ENCODE results near the gene SCYGR2.
"Not testable (repeated sequence)": the region's sequence is repeated elsewhere in the genome, so short reads cannot be mapped to it uniquely, and the experiment has no call there.

Gene SCYGR2, protein sequence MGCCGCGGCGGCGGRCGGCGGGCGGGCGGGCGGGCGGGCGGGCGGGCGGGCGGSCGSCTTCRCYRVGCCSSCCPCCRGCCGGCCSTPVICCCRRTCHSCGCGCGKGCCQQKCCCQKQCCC

DNA sequence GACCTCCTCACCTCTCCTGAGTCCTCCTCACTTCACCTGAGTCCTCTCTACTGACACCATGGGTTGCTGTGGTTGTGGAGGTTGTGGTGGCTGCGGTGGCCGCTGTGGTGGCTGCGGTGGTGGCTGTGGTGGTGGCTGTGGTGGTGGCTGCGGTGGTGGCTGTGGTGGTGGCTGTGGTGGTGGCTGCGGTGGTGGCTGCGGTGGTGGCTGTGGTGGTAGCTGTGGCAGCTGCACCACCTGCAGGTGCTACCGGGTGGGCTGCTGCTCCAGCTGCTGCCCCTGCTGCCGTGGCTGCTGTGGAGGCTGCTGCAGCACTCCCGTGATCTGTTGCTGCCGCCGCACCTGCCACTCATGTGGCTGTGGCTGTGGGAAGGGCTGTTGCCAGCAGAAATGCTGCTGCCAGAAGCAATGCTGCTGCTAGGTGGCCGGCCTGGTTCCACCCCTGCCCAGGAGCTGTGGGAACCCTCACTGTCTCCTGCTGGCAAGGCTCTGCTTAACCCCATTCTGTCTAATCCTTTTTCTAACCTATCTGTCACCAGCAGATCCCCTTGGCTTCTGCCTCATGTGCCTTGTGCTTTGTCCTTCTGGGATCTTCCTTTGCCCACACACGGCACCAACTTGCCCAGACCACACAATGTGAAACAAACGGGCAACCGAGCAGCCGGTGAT lies at the start of gene SCYGR2:
TSS of gene SCYGR2 (plus strand) at position 59 of the 669 bp plus-strand sequence. CDS start at position 59, 0 bp downstream.
- not testable (repeated sequence) for DNase-seq (ENCODE audit: low read depth in 2 of 2)

DNA sequence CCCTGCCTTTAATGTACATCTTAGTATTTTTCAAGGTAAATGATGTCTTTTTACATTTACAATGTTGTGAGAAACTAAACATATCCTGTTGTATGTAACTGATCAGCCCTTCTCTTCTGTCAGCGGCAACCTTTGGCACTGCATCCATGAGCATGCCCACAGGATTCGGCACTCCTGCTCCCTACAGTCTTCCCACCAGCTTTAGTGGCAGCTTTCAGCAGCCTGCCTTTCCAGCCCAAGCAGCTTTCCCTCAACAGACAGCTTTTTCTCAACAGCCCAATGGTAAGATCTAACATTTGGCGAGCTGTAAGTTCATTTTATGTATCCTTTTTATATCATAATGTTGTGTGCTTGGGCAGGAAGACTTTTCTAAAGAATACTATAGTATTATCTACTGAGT lies 46.9 kb upstream of the SCYGR2 start:
- DNase-seq (ENCODE audit: low read depth in 2 of 2), result no peak

DNA sequence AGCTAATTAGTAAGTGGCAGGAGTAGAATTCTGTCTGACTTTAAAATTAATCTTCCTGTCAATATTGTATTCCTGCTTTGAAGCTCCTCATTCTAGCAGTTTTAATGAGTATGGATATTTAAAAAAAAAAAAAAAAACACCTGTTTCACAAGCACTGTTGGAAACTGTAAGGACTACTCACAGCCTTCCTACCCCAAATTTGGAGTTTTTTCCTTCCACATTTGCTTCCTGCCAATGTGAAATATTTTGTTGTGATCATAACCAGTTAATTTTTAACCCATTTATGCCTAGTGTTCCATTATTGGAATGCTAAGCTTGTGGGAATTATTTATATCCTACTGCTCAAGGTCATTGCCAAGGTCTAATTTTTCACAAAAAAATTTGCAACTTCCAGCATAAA lies 36.1 kb upstream of the SCYGR2 start:
- no peak for DNase-seq (ENCODE audit: low read depth in 2 of 2)

DNA sequence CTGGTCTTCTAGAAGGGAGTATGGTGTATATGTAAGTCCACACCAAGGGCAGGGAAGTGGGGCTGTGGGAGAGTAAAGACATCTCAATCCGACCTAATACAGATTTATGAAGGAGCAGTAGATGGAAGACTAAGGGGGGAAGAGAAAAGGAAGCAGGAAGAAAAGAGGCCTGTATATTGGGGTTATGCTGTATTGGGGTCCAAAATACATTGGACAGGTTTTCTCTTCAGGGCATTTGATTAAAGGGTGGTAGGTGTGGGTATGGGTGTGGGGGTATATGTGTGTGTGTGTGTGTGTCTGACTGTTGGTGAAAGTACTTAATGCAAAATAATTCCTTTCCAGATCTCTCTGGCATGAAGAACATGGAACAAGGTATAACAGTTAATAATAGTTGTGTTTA lies 33.6 kb upstream of the SCYGR2 start:
- DNase-seq (ENCODE audit: low read depth in 2 of 2), result no peak

DNA sequence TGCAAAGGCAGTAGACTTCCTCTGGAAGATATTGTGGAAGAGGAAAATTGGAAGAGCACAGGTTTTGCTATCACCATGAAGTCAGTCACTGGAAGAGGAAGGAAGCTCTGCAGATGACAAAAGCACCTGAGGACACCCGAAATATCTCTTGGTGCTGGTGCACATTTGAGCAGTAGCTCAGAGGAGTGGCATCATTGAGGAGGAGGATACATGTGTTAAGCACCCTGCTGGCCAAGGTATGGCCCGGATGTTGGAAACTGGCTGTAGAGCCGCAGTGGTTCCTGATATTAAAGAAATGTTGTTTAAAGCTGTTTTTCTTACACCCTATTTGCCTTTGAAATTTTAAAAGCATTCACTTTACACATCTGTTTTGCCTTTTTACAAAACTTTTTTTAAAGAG lies 32.7 kb upstream of the SCYGR2 start:
- no peak for DNase-seq (ENCODE audit: low read depth in 2 of 2)

DNA sequence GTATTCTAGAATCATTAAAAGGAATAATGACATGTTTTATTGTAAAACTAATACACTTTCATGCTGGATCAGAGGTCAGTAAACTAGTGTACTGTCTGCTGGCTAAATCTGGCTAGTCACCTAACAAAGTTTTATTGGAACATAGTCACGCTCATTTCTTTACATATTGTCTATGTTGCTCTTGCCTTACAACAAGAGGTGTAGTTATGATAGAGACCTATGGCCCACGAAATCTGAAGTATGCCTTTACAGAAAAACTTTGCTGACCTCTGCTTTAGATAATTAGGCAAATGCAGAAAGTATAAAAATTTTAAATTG lies 29.9 kb upstream of the SCYGR2 start:
- DNase-seq (ENCODE audit: low read depth in 2 of 2), result no peak

DNA sequence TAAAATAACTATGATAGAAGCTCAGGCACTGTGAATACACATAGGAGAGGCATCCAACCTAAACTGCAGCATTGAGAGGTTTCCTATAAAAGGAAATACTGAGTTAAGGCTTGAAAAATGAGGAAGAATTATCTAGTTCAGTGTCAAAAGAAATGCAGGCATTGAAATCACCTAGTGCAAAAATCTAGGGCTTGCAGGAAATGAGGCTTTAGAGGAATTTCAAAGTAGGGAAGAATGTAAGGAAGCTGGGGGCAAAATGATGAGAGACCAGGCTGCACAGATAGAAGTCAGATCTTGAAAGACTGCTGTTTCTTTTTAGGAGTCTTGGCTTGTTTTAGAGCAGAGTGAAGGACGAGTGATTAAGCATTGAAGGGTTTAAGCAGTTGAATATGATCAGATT lies 28.1 kb upstream of the SCYGR2 start:
- DNase-seq (ENCODE audit: low read depth in 2 of 2), result no peak

DNA sequence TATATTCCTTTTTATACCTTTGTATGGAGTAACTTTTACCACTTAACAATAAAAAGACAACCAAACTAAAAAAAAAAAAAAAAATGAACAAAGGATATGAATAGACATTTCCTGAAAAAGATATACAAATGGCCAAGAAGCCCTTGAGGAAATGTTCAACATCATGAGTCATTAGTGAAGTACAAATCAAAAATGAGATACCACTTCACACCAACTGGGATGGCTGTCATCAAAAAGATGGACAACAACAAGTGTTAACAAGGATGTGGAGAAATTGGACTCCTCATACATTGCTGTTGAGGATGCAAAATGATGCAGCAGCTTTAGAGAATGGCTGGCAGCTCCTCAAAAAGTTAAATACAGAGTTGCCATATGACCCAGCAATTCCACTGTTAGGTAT lies 22.6 kb upstream of the SCYGR2 start:
- DNase-seq (ENCODE audit: low read depth in 2 of 2), result no peak

DNA sequence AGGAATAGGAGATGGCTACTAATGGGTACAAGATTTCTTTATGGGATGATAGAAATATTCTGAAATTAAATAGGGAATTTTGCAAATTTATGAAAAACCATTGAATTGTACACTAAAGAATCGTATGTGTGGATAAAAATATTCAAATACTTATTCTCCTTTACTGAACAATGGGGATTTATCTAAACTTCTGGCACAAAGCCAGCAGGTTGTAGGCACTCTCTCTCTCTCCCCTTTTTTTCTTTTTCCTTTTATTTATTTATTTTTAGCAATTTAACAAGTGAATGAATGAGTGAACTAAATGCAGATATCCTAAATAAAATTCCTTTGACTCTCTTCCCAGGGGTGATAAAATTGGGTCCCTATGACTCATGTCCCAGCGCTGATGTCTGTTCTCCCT lies 21.9 kb upstream of the SCYGR2 start:
- no peak for DNase-seq (ENCODE audit: low read depth in 2 of 2)

DNA sequence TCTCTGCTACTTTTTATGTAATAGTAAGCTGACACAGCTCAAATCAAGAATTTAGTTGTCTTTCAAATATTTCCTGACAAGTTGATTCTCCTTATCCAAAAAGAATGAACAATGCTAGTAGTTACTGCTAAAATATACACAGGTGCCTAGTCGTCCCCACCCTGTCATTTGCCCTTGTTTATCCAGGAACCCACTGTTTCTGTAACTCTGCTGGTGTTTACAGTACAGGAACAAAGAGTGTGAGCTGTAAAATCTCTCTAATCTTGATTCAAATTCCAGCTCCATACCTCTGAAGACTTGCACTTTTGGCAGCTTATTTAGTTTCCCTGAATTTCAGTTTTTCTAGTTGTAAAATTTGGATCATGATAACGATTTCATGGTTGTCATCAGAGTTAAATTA lies 21.1 kb upstream of the SCYGR2 start:
- DNase-seq (ENCODE audit: low read depth in 2 of 2), result no peak

DNA sequence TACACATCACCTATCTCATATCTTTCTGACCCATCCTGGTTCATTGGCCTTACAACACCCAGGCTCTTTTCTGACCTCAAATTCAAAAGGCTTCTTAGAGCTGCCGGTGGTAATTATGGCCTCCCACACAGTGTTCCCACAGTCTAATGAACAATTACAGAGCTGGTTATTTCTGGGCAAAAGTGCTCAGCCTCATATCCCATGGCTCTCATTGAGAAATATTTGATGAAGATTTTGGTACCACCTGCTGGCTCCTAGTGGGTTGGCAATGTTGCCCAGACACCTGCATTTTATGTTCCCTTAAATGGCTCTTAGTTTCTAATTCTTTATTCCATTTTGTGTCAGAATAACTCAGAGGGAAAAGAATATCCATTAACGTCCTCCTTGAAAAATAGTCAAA lies 20.1 kb upstream of the SCYGR2 start:
- no peak for DNase-seq (ENCODE audit: low read depth in 2 of 2)

DNA sequence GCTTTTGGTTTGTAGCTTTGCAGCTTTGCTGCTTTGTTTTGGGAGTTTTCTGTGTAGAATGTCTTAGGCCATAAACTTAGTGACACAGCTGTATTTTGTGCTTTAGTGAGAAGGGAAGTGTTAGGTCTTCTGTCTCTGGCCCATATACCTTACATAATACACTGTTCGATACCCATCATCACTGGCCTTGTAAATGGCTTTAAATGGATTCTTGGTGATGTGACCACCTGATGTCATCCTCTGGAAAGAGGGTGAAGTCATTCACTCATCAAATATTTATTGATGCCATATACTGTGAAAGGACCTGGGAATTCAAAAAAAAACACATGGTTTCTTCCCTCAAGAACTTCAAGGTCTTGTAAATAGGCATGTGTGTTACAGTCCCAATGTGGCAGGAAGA lies 18.9 kb upstream of the SCYGR2 start:
- no peak for DNase-seq (ENCODE audit: low read depth in 2 of 2)

DNA sequence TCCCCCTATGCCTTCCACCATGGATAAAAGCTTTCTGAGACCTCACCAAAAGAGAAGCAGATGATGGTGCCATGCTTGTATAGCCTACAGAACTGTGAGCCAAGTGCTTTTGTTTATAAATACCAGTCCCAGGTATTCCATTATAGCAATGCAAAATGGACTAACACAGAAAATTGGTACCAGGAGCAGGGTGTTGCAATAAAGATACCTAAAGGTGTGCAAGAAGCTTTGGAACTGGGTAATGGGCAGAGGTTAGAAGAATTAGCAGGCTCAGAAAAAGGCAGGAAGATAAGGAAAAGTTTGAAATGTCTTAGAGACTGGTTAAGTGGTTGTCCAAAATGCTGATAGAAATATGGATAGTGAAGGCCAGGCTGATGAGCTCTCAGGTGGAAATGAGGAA lies 16.3 kb upstream of the SCYGR2 start:
- no peak for DNase-seq (ENCODE audit: low read depth in 2 of 2)

DNA sequence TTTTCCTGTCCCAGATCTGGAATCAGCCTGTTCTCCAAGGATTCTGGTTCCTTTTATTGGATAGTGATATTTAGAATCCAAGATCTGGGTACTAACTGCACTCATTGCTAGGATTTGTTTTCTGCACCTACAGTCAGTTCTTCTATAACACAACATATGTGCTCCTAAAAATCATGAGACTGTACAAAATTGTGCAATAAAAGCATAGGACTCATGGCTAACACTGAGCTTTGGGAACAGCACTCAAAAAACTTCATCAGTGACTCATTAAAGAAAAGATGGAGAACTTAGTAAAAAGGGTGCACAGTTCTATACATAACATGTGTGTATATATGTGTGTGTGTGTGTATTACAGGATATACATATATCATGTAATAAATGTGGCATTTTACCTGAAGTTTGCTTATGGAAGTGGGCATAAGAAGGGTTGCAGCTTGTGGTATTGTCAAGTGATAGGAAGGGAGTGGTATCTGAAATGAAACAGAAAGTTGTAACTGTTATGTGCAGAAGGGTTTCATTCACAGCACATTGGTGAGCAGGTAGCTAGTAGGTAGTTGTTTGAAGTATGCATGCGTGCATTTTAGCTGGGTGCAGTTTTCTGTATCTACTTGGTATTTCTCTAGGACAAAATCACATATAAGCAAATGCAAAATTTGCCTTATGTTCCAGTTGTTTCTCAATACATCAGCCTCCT lies 5.9 kb upstream of the SCYGR2 start:
- DNase-seq (ENCODE audit: low read depth in 2 of 2), result no peak

DNA sequence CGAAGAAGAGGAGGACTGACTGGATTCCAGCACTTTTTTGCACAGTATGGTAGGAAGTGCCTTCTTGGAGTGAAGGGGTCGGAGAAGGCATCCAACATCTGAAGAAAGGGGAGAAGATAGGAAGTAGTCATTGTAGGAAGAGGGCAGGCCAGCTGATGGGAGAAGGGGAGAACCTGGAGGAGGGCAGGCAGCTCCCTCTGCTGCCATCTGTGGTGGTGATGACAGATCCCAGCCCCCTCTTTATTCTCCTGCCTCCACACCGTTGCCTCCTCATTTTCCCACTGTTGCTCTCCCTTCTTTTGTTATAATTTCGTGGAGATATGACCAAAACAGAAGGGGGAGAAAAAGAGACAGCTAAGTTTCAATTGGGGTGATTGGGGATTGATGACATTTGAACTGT lies 2.9 kb upstream of the SCYGR2 start:
- DNase-seq (ENCODE audit: low read depth in 2 of 2), result no peak

DNA sequence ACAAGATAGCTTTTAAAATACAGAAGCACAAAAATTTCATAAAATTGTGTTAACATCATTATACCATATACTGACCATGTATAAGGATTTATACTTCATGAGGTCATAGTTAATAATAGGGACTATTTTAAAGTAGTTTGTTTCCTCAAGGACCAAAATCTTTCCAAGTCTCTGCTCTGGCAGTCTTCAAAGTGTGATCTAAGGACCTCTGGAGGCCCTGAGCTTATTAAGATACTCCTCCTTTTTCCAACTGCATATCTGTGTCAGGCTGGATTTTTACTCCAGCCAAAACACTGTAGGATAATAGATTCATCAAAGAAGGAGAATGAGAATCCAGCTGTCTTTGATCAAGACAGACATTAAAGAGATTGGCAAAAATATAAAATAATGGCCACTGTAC lies 1.7 kb upstream of the SCYGR2 start:
- DNase-seq (ENCODE audit: low read depth in 2 of 2), result no peak

DNA sequence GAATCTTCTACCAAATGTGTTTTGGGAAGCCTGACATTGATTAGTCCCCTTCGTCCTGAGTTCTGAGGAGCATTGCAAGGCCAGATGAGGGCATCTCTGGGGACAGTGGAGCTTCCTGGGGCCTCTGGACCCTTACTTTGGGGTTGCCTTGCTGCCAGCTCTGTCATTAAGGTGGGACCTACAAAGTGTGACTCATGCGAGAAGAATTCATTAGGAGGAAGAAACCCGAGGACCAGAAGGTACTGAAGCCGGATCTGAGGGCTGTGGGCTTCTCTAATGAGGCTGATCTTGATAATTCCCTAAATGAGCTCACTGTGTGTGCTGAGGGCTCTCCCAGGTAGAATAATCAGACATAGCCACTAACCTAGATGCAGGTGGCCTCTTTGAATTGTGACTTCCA lies 695 bp upstream of the SCYGR2 start:
- no peak for DNase-seq (ENCODE audit: low read depth in 2 of 2)

DNA sequence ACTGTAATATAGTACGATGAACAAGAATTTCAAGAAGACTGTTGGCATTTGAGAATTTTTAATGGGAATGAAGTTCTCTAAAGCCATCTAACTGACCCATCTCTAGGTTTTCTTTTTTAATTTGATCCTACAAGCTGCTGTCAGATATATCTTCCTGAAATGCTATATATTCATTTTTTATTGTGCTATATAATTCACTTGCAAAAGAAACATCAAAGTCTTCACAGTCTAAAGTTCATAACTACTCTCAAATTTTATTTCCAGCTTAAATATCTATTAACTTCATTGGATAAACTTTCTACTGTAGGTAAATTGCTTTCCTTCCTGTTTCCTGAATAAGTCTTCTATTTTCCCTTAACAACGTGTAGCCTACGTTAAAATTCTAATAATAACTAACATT lies 3.7 kb downstream of the SCYGR2 start:
- DNase-seq (ENCODE audit: low read depth in 2 of 2), result no peak

DNA sequence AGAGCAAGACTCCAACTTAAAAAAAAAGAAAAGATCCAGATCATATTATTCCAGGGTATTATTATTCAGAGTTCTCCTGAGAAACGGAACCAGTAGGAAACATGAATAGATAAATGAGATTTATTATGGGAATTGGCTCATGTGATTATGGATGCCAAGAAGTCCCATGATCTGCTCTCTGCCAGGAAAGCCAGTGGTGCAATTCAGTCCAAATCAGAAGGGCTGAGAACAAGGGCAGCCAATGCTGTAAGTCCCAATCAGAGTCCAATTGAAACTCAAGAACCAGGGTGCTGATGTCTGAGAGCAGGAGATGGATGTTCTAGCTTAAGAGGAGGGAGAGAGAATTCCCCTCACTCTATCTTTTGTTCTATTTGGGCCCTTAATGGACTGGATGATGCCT lies 7.8 kb downstream of the SCYGR2 start:
- DNase-seq (ENCODE audit: low read depth in 2 of 2), result no peak

DNA sequence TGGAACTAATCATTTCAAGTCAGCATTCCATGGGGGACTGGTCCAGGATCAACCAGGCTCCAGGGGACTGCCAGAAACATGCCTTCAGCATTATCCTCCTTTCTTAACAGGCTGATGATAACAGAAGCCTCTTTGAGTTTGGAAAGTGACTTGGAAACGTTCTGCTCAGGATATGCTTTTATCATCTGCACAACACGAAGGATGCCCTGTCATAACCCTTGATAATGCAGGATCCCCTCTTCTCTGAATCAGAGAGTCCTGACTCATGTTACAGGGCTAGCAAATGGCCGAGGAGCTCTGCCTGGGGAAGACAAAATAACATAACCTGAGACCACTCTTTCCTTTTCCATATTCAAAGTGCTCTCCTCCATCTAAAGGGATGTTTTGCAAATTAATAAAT lies 9.2 kb downstream of the SCYGR2 start:
- DNase-seq (ENCODE audit: low read depth in 2 of 2), result no peak

DNA sequence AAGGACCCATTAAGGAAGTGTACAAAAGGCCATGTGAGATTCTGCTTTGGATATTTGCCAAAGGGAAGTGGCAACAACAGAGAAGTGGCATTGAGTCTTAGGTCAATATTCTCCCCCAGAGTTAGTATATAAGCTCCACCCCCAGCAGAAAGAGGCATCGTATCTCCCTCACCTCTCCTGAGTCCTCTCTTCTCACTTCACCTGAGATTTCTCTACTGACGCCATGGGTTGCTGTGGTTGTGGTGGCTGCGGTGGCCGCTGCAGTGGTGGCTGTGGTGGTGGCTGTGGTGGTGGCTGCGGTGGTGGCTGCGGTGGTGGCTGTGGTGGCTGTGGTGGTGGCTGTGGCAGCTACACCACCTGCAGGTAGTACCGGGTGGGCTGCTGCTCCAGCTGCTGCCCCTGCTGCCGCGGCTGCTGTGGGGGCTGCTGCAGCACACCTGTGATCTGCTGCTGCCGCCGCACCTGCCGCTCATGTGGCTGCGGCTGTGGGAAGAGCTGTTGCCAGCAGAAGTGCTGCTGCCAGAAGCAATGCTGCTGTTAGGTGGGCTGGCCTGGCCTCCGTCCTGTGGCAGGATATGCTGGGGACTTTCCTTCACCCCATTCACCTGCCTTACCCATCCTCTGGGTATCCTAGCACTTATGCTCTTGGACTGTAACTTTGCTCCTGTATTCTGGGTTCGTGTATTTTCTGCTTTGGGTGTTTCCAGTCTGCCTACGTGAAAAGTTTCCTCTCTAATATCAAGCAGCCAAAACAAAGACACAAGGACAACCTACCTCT lies 10.1 kb downstream of the SCYGR2 start:
- no peak for DNase-seq (ENCODE audit: low read depth in 2 of 2)

DNA sequence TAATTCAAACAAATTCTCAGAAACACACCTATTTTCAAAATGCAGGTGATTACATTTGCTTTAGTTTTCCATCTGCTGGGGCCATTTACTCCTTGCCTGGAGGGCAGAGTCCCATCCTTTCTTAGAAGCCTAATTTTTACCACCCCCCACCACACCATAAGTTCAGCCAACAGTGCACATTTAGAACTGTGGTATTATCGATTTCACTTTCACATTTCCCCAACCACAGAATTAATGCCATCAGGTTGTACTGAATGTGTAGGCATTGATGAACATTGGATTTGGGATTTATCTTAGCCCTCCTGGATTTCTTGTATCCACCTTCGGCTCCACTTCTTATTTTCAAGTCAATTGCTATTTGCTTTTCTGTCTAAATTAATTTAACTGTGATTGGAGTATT lies 11.4 kb downstream of the SCYGR2 start:
- no peak for DNase-seq (ENCODE audit: low read depth in 2 of 2)

Data from stimulated activated CD8-positive, alpha-beta memory T cell treated with anti-CD3 and anti-CD28 coated beads, Interleukin-2, amount 100 ng/mL, for 48 hours (primary cell).